Neural cell (in vitro differentiated cells): ENCODE results near the gene BMERB1.
"Not testable (repeated sequence)": the region's sequence is repeated elsewhere in the genome, so short reads cannot be mapped to it uniquely, and the experiment has no call there.

Source experiments
- CTCF ChIP-seq: fragments of 450-650 bp; IDR thresholded peaks from 2 replicates; pipeline ENCODE4 v1.5.1; 2014; ENCODE audit warnings: antibody characterized with exemption, mild to moderate bottlenecking, moderate library complexity; ENCODE audit not compliant: poor library complexity, severe bottlenecking
- EP300 ChIP-seq: fragments of 450-650 bp; conservative IDR thresholded peaks from 2 replicates; pipeline ENCODE4 v1.6.1; 2014; ENCODE audit warnings: antibody characterized with exemption, mild to moderate bottlenecking, moderate library complexity; ENCODE audit not compliant: poor library complexity, severe bottlenecking
- POLR2AphosphoS5 ChIP-seq: IDR thresholded peaks from 2 replicates; pipeline ENCODE4 v1.6.1; 2012
- REST ChIP-seq: IDR thresholded peaks from 2 replicates; pipeline ENCODE4 v1.6.1; 2012; ENCODE audit warnings: borderline replicate concordance

- TF ChIP-seq REST, CTCF, POLR2AphosphoS5, EP300: not testable (repeated sequence)
Observed at GRCh38 chr16:15573896-15574613, 139.7 kb downstream of the BMERB1 start.
